Memory B cell (primary cell): Measurements from ENCODE around the gene GP1BB.

ENCODE experiments used
- ATAC-seq: fragments of 150-1000 bp; cut with Tn5 transposase; 2 replicates; pipeline ENCODE4 v1.10.0; 2021; ENCODE audit warnings: low read depth, mild to moderate bottlenecking, moderate library complexity
- DNase-seq, 2 donors: peaks; one replicate each; pipeline ENCODE4 v3.0.0; 2022; ENCODE audit warnings: low spot score in 2 of 2
- H3K27ac Mint-ChIP-seq: one replicate; pipeline ENCODE4 v1.8.0; 2022; ENCODE audit warnings: mild to moderate bottlenecking, moderate library complexity, mixed read lengths
- H3K27me3 Mint-ChIP-seq: one replicate; pipeline ENCODE4 v1.8.0; 2022; ENCODE audit warnings: mixed read lengths
- H3K36me3 Mint-ChIP-seq: one replicate; pipeline ENCODE4 v1.8.0; 2022; ENCODE audit warnings: mild to moderate bottlenecking, mixed read lengths
- H3K4me1 Mint-ChIP-seq: one replicate; pipeline ENCODE4 v1.8.0; 2022; ENCODE audit warnings: mixed read lengths
- H3K4me3 Mint-ChIP-seq: one replicate; pipeline ENCODE4 v1.8.0; 2022; ENCODE audit warnings: mild to moderate bottlenecking, moderate library complexity, mixed read lengths
- H3K9me3 Mint-ChIP-seq: one replicate; pipeline ENCODE4 v1.8.0; 2022; ENCODE audit warnings: mixed read lengths

The GP1BB gene

GRCh38 chr22:19772422-19772672 is 49.0 kb downstream of the GP1BB start:
- Mint-ChIP-seq H3K36me3 (no peaks in the 10 kb centered on the region), H3K4me1 (peaks cover 29% of the 10 kb centered on the region), H3K4me3 (no peak overlapping the region), H3K27ac (no peak overlapping the region), H3K27me3 (peaks cover 46% of the 10 kb centered on the region), H3K9me3 (no peaks in the 10 kb centered on the region)
- ATAC-seq (no peak), DNase-seq (no peak)

- DNase-seq (peak; percentile 36 to 64), ATAC-seq (peak; percentile 89)
- peaks cover 44% of the 10 kb centered on the region for H3K27me3 Mint-ChIP-seq
- no peaks in the 10 kb centered on the region for H3K36me3 Mint-ChIP-seq
- no peak overlapping the region for H3K27ac Mint-ChIP-seq
- H3K4me1 Mint-ChIP-seq = peaks cover 26% of the 10 kb centered on the region
- H3K9me3 Mint-ChIP-seq = no peaks in the 10 kb centered on the region
- peak overlapping the region; percentile 84 for H3K4me3 Mint-ChIP-seq
Observed at GRCh38 chr22:19772673-19773469, 49.5 kb downstream of the GP1BB start.

- Mint-ChIP-seq H3K36me3 (peaks cover 2% of the 10 kb centered on the region), H3K9me3 (no peaks in the 10 kb centered on the region), H3K27me3 (peaks cover 43% of the 10 kb centered on the region), H3K4me1 (peaks cover 26% of the 10 kb centered on the region), H3K27ac (no peak overlapping the region), H3K4me3 (no peak overlapping the region)
- DNase-seq (no peak), ATAC-seq (no peak)
Observed at GRCh38 chr22:19773470-19774040, 50.2 kb downstream of the GP1BB start.
